Measurements from ENCODE around the gene XG.

- TF ChIP-seq, protein P1, sequence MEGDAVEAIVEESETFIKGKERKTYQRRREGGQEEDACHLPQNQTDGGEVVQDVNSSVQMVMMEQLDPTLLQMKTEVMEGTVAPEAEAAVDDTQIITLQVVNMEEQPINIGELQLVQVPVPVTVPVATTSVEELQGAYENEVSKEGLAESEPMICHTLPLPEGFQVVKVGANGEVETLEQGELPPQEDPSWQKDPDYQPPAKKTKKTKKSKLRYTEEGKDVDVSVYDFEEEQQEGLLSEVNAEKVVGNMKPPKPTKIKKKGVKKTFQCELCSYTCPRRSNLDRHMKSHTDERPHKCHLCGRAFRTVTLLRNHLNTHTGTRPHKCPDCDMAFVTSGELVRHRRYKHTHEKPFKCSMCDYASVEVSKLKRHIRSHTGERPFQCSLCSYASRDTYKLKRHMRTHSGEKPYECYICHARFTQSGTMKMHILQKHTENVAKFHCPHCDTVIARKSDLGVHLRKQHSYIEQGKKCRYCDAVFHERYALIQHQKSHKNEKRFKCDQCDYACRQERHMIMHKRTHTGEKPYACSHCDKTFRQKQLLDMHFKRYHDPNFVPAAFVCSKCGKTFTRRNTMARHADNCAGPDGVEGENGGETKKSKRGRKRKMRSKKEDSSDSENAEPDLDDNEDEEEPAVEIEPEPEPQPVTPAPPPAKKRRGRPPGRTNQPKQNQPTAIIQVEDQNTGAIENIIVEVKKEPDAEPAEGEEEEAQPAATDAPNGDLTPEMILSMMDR (IDR thresholded peaks at IDR 0.05), result no peak
- TF ChIP-seq EP300 (IDR thresholded peaks at IDR 0.05; ENCODE audit: low read depth), result no peak
These were observed 42.3 kb upstream of the XG start for GRCh38 chrX:2709556-2709955.

Measured in transverse colon (tissue), 3 donors.